HG02678 (cell line): Measurements from ENCODE around the gene OR2A14.
A peak's percentile ranks its signal among the peaks of the same experiment; 100 is the strongest.
"Not testable (repeated sequence)": the region's sequence is repeated elsewhere in the genome, so short reads cannot be mapped to it uniquely, and the experiment has no call there.

ENCODE experiments used
- ATAC-seq: cut with Tn5 transposase; IDR thresholded peaks from one replicate; pipeline ENCODE4 v1.9.1; 2021; ENCODE audit warnings: mild to moderate bottlenecking, moderate library complexity; ENCODE audit not compliant: unreplicated experiment

The OR2A14 gene

DNA sequence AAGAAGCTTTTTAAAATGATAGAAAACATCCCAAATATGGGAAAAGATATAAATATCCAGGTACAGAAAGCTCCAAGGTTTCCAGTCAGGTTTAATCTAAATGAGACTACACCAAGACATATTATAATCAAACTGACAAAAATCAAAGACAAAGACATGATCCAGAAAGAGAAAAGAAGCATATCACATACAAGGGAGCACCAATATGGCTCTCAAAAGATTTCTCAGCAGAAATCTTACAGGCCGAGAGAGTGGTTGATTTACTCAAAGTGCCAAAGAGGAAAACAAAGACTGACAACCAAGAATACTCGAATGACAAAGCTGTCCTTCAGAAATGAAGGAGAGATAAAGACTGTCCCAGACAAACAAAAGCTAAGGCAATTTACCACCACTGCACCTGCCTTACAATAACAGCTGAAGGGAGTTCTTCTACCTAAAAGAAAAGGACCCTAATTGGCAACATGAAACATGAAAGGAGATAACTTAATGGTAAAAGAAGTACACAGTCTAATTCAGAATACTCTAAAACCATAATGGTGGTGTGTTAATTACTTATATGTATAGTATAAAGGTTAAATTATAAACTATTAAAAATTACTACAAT, 25.4 kb downstream of the OR2A14 start:
- ATAC-seq = no peak

DNA sequence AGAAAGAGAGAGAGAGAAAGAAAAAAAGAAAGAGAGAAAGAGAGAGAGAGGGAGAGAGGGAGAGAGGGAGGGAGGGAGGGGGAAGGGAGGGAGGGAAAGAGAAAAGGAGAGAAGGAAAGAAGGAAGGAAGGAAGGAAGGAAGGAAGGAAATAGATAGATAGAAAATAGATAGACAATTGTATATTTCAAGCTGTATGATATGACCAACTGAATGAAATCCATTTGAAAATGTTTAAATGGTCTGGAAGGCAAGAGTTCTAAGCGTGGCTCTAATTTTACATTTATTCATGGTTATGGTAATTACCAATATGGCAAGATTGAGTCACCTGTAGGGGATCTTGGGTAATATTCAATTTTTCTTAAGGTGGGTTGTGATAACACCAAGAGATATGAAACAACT, 35.9 kb downstream of the OR2A14 start:
- no peak for ATAC-seq

DNA sequence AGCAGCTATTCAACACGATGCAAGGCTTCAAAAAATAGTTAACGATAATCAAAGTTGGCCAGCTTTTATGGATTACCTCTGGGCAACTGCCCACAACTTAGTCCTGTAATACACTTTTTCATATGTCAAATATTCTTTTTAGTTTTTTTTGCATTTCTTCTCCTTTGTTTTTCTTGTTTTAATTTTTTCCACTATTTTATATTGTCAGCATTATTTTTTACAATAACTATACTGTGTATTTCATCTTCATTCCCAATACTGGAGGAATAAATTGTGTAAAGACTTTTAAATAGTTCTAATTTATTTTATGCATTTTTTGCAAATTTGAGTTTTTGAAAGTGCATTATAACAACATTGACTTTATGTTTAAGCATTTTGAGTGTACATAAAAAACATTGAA, 41.8 kb downstream of the OR2A14 start:
- no peak for ATAC-seq

DNA sequence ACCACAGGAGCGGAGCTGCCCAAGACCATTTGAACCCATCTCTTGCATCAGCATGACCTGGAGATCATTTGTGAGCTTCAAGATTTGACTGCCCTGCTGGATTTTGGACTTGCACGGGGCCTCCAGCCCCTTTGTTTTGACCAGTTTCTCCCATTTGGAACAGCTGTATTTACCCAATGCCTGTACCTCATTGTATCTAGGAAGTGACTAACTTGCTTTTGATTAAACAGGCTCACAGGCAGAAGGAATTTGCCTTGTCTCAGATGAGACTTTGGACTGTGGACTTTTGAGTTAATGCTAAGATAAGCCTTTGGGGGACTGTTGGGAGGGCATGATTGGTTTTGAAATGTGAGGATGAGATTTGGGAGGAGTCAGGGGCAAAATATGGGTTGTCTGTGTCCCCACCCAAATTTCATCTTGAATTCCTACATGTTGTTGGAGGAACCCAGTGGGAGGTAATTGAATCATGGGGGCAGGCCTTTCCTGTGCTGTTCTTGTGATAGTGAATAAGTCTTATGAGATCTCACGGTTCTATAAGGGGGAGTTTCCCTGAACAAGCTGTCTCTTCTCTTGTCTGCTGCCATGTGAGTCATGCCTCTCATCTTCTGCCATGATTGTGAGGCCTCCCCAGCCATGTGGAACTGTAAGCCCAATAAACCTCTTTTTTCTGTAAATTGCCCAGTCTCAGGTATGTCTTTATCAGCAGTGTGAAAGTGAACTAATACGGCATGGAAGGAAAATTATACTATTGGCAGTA, 48.8 kb downstream of the OR2A14 start:
- not testable (repeated sequence) for ATAC-seq

DNA sequence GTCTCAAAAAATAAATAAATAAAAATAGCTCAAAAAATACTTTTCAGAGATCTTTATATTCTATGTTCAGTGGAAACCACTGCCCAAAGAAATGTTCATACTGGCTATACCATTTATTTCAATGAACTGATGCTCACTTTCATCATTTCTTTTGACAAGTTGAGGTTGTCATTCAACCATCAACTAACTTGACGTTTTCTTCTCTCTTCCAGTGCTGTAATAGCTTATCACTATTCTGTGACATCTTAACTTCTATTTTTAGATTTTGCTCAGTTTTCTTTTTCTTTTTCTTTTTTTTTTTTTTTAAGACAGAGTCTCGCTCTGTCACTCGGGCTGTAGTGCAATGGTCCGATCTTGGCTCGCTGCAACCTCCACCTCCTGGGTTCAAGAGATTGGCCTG, 51.6 kb downstream of the OR2A14 start:
- no peak for ATAC-seq

DNA sequence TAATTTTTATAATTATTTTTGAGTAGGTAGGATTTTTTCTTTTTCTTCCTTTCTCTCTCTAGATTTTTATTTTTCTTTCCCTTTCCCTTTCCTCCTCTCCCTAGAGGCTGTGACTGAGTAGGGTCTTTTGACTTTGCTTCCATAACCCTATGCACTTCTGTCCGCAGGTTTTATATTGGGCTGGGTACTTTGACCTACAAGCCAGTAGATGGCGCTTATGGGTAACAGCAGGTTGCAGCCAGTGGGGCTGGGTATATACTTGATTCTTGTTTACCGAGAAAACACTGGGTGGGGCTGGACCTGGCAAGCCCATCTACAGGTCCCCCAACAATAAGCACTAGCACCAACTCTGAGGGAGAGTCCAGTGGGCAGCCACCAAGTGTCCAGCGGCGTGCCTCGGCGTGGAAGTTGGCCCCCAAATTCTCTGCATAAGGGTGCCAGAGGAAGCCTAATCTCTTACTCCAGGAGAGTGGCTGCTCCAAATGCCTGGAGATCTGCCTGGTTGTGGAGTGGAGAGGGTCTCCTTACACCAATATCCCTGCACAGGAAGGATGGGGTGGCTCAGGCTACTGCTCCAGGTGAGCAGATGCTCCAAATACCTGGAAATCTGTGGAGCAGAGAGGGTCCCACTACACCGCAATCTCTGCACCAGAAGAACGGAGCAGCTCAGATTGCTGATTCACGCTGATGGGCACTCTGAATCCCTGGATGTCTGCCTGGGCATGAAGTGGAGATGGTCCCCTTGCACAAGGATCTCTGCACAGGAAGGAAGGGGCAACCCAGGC, 55.6 kb downstream of the OR2A14 start:
- ATAC-seq = peak; percentile 97

DNA sequence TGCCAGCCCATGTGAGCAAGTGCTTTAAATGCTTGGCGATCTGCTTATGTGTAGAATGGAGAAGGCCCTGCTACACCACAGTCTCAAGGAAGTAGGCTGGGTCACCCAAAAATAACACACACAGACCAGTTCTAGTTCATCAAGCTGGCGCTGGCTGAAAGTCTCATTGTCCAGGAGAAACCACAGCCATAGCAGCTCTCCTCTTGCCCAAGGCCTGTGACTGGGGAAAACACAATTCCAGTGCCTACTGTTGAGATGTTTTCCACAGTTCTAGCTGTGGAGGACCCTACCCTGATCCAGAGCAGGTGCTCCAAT, 56.1 kb downstream of the OR2A14 start:
- ATAC-seq = peak; percentile 26
